NT2/D1 (cell line): Measurements from ENCODE around the gene SGPP1.

Experiments used
- DNase-seq: peaks from one replicate; pipeline ENCODE4 v3.0.0-alpha.2; 2011; ENCODE audit warnings: low read depth, low spot score
- H3K27me3 ChIP-seq: 2 replicates; pipeline ENCODE4 v1.6.0; 2011; ENCODE audit warnings: mild to moderate bottlenecking; ENCODE audit not compliant: insufficient read length, insufficient read depth
- H3K36me3 ChIP-seq: 2 replicates; pipeline ENCODE4 v1.6.1; 2011; ENCODE audit warnings: mild to moderate bottlenecking, low read length, mixed read lengths; ENCODE audit not compliant: insufficient read depth, insufficient read length
- H3K4me1 ChIP-seq: 2 replicates; pipeline ENCODE4 v1.5.1; 2011; ENCODE audit not compliant: insufficient read depth, insufficient read length
- H3K4me3 ChIP-seq: 2 replicates; pipeline ENCODE4 v1.5.1; 2011; ENCODE audit warnings: low read depth; ENCODE audit not compliant: insufficient read length
- H3K9ac ChIP-seq: 2 replicates; pipeline ENCODE4 v1.6.0; 2011; ENCODE audit warnings: low read depth; ENCODE audit not compliant: insufficient read length
- H3K9me3 ChIP-seq: 2 replicates; pipeline ENCODE4 v1.5.1; 2011; ENCODE audit warnings: mild to moderate bottlenecking, low read length; ENCODE audit not compliant: insufficient read depth
- SUZ12 ChIP-seq: IDR thresholded peaks from 2 replicates; pipeline ENCODE4 v1.6.1; 2011; ENCODE audit not compliant: insufficient read length, insufficient read depth; ENCODE audit errors: extremely low read depth
- YY1 ChIP-seq: IDR thresholded peaks from 2 replicates; pipeline ENCODE4 v1.6.1; 2011; ENCODE audit not compliant: insufficient read length, insufficient read depth
- ZNF274 ChIP-seq: IDR thresholded peaks from 2 replicates; pipeline ENCODE4 v1.6.1; 2011; ENCODE audit warnings: mild to moderate bottlenecking, low read depth, low read length

The SGPP1 gene

DNA sequence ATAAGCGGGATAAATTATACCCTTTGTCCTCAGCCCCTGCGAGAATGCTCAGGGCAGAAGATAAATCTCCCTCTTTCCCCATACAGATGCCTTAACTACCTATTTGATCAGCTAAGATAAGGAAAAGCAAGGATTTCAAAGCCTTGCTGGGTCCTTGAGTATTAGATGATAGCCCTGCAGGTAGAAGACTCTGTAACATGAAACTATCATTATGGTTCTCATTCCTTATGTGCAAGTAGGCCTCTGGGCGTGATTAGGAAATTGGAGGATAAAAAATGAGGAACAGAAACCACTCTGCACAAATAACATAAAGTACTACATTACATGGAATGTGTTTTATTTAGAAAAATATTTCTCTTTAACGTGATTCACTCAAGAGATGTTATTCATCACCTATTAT is 71.7 kb downstream of the SGPP1 start:
- Histone ChIP-seq H3K36me3 (no peaks in the 10 kb centered on the region), H3K4me1 (no peaks in the 10 kb centered on the region), H3K4me3 (no peak overlapping the region), H3K27me3 (no peaks in the 10 kb centered on the region), H3K9me3 (no peaks in the 10 kb centered on the region), H3K9ac (no peak overlapping the region)
- TF ChIP-seq ZNF274, result no peak
- no peak for TF ChIP-seq SUZ12
- no peak for TF ChIP-seq YY1
- DNase-seq, result no peak

DNA sequence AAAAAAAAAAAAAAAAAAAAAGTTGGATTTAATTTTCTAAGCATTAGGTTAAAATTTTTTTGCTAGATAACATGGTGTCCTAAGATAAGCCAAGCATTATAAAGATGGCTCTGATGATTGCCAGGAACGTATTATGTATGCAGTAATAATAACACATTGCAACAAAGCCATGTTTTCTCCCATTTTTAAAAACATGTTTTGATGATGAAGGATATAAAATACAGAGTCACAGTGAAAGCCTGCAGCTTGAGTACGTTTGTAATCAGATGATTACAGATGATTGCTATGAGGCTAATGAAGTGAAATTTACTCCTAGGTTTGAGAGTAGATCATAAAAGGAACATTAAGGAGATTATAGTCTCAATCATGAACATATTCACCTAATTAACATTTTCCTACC is 72.9 kb downstream of the SGPP1 start:
- no peak for DNase-seq
- no peak overlapping the region for H3K9ac ChIP-seq
- H3K27me3 ChIP-seq, result no peaks in the 10 kb centered on the region
- H3K4me3 ChIP-seq, result no peak overlapping the region
- H3K9me3 ChIP-seq, result no peaks in the 10 kb centered on the region
- TF ChIP-seq ZNF274 (no peak), SUZ12 (no peak), YY1 (no peak)
- H3K4me1 ChIP-seq, result no peaks in the 10 kb centered on the region
- H3K36me3 ChIP-seq, result no peaks in the 10 kb centered on the region

DNA sequence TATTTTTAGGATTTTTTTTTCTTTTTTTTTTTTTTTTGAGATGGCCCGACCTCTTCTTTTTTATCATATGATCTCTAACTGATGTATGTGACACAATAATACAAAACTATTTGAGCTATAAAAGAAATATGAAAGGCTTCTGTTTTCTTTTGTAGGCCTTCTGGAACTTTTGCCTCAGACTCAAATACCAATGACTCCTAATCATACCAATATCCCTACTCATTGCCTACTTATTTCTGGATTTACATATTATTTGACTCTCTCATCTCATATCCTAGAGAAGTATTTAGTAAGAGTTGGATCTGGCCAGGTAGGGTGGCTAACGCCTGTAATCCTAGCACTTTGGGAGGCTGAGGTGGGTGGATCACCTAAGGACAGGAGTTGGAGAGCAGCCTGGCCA is 73.5 kb downstream of the SGPP1 start:
- no peaks in the 10 kb centered on the region for H3K9me3 ChIP-seq
- no peak for TF ChIP-seq ZNF274
- no peak for TF ChIP-seq YY1
- no peak for TF ChIP-seq SUZ12
- no peaks in the 10 kb centered on the region for H3K36me3 ChIP-seq
- H3K4me1 ChIP-seq, result no peaks in the 10 kb centered on the region
- no peak overlapping the region for H3K4me3 ChIP-seq
- H3K9ac ChIP-seq, result no peak overlapping the region
- H3K27me3 ChIP-seq, result no peaks in the 10 kb centered on the region
- DNase-seq, result no peak

DNA sequence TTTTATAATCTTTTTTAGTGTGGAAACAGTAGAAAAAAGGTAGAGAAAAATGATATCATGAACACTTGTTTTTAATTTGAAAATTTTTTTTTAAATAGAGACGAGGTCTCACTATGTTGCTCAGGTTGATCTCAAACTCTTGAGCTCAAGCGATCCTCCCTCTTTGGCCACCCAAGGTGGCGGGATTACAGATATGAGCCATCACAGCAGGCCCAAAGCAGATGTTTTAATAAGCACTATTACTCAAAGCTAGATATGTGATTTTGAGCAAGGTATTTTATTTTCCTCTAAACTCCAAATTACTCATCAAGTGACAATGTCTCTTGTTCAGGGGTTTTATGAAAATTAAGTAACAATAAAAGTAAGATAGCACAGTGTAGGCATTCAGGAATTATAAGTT is 75.5 kb downstream of the SGPP1 start:
- TF ChIP-seq ZNF274, result no peak
- no peak for TF ChIP-seq SUZ12
- TF ChIP-seq YY1, result no peak
- Histone ChIP-seq H3K27me3 (no peaks in the 10 kb centered on the region), H3K4me1 (no peaks in the 10 kb centered on the region), H3K36me3 (no peaks in the 10 kb centered on the region), H3K9ac (no peak overlapping the region), H3K9me3 (no peaks in the 10 kb centered on the region), H3K4me3 (no peak overlapping the region)
- DNase-seq, result no peak

DNA sequence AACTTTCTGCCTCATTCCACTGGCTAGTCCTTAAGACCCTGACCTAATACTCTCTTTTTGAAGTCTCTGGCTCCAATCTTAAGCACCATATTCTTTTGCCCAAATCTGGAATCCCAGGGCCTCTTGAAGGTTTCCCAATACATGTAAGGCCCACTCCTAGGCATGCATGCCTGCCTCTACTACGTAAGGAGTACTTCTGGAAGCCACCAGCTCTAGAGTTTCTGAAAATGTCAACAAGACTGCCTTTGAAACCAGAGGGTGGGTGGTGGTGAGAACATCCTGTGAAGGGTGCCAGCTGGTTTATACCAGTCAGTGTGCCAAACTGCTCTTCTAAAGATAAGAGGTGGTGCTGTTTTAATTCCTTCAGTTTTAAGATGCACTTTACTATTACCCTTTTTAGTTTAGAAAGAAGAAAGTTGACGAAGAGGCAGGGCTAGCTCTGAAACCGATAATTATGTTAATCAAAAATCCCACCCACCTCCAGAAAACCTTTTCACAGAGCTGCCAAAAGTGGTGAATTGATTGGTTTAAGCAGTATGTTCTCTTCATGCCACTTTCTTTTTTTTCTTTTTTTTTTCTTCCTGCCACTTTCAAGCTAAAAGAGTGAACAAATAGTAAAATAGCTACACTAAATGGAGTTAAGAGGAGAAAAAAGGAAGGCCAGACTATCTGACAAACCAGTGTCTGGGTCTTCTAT is 77.5 kb downstream of the SGPP1 start:
- DNase-seq, result no peak
- Histone ChIP-seq H3K9ac (no peak overlapping the region), H3K4me1 (no peaks in the 10 kb centered on the region), H3K36me3 (no peaks in the 10 kb centered on the region), H3K9me3 (no peaks in the 10 kb centered on the region), H3K4me3 (no peak overlapping the region), H3K27me3 (no peaks in the 10 kb centered on the region)
- TF ChIP-seq YY1 (no peak), SUZ12 (no peak), ZNF274 (no peak)

DNA sequence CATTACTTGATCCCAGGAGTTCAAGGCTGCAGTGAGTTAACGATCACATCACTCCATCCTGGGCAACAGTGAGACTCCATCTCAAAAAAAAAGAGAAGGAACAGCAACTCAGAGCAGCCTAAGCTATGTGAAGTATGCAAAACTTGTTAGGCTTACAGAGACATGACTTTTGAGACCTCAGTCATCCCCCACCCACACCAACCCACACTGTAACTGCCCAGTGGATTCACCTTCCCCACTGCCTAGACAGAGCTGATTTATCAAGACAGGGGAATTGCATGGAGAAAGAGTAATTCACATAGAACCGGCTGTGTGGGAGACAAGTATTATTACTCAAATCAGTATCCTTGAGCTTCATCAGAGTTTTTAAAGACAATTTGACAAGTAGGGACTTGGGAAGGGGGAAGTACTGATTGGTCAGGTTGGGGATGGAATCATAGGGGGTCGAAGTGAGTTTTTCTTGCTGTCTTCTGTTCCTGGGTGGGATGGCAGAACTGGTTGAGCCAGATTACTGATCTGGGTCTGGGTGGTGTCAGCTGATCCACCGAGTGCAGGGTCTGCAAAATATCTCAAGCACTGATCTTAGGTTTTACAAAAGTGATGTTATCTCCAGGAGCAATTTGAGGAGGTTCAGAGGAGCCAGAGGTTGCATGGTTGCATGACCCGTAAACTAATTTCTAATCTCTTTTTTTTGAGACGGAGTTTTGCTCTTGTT is 80.0 kb downstream of the SGPP1 start:
- no peak for DNase-seq
- TF ChIP-seq SUZ12, result no peak
- no peak for TF ChIP-seq ZNF274
- no peak for TF ChIP-seq YY1

DNA sequence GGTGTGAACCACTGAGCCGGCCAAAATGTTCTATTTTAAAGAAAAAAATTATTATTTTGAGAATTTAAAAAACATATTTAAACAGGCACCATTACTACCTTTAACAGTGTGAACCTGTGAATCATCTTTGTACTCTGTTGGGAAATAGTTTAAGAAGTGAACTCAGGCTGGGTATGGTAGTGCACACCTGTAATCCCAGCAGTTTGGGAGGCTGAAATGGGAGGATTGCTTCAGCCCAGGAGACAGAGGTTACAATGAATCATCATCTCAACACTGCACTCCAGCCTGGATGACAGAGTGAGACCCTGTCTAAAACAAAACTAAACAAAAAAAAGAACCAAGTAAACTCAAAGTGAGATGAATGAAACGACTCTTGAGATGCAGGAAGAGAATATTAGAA is 83.1 kb downstream of the SGPP1 start:
- Histone ChIP-seq H3K27me3 (no peaks in the 10 kb centered on the region), H3K4me3 (no peak overlapping the region), H3K36me3 (peaks cover 5% of the 10 kb centered on the region), H3K9ac (no peak overlapping the region), H3K9me3 (no peaks in the 10 kb centered on the region), H3K4me1 (no peaks in the 10 kb centered on the region)
- no peak for DNase-seq
- TF ChIP-seq SUZ12 (no peak), YY1 (no peak), ZNF274 (no peak)

More for the DNA sequence above, 80.0 kb downstream of the SGPP1 start:
- no peaks in the 10 kb centered on the region for H3K9me3 ChIP-seq
- H3K4me3 ChIP-seq, result no peak overlapping the region
- no peak overlapping the region for H3K9ac ChIP-seq
- H3K36me3 ChIP-seq, result no peaks in the 10 kb centered on the region
- H3K27me3 ChIP-seq, result no peaks in the 10 kb centered on the region
- H3K4me1 ChIP-seq, result no peaks in the 10 kb centered on the region
